ENCODE measurements around the gene UBE2D3. TPM values are rescaled to one million over a fixed set of nuclear protein-coding genes. Genes with fewer than 3 reads are reported as not detected.
"Not testable (repeated sequence)": the region's sequence is repeated elsewhere in the genome, so short reads cannot be mapped to it uniquely, and the experiment has no call there.

UBE2D3 gene
- 262 TPM for total RNA-seq
- polyA plus RNA-seq (ENCODE audit: insufficient read depth in 1 of 8, insufficient read length in 8 of 8, low replicate concordance in 1 of 8): 100 to 1,000 TPM; 216 to 281 (median 261) TPM
- long read RNA-seq, donor 1, transcript UBE2D3-210 (8 exons, 3,990 nt): major isoform, 22 of 36 reads
- long read RNA-seq, donor 1, partial matches to known transcripts: 12 of 36 reads
- long read RNA-seq, donor 1, other reads (novel, unspliced or antisense): 0 of 36 reads
- long read RNA-seq, donor 2, transcript UBE2D3-210 (8 exons, 3,990 nt): major isoform, 7 of 9 reads
- long read RNA-seq, donor 2, partial matches to known transcripts: 0 of 9 reads
- long read RNA-seq, donor 2, other reads (novel, unspliced or antisense): 0 of 9 reads
- long read RNA-seq, donor 3, transcript UBE2D3-207 (8 exons, 2,368 nt): minor isoform, 15 of 84 reads
- long read RNA-seq, donor 3, transcript UBE2D3-208 (8 exons, 2,227 nt): minor isoform, 7 of 84 reads
- long read RNA-seq, donor 3, transcript UBE2D3-210 (8 exons, 3,990 nt): major isoform, 38 of 84 reads
- long read RNA-seq, donor 3, partial matches to known transcripts: 14 of 84 reads
- long read RNA-seq, donor 3, other reads (novel, unspliced or antisense): 5 of 84 reads
- long read RNA-seq, donor 4, transcript UBE2D3-210 (8 exons, 3,990 nt): major isoform, 21 of 58 reads
- long read RNA-seq, donor 4, partial matches to known transcripts: 27 of 58 reads
- long read RNA-seq, donor 4, other reads (novel, unspliced or antisense): 0 of 58 reads
- long read RNA-seq, donor 5, full-length matches to known transcripts: 127 of 287 reads
- long read RNA-seq, donor 5, partial matches to known transcripts: 69 of 287 reads
- long read RNA-seq, donor 5, other reads (novel, unspliced or antisense): 91 of 287 reads
- long read RNA-seq, donor 6, full-length matches to known transcripts: 82 of 218 reads
- long read RNA-seq, donor 6, partial matches to known transcripts: 127 of 218 reads
- long read RNA-seq, donor 6, other reads (novel, unspliced or antisense): 9 of 218 reads
- long read RNA-seq, donor 7, full-length matches to known transcripts: 101 of 128 reads
- long read RNA-seq, donor 7, partial matches to known transcripts: 27 of 128 reads
- long read RNA-seq, donor 7, other reads (novel, unspliced or antisense): 0 of 128 reads
- long read RNA-seq, donor 8, full-length matches to known transcripts: 48 of 68 reads
- long read RNA-seq, donor 8, partial matches to known transcripts: 11 of 68 reads
- long read RNA-seq, donor 8, other reads (novel, unspliced or antisense): 9 of 68 reads
- long read RNA-seq, donor 9, transcript UBE2D3-207 (8 exons, 2,368 nt): minor isoform, 7 of 124 reads
- long read RNA-seq, donor 9, transcript UBE2D3-210 (8 exons, 3,990 nt): major isoform, 30 of 124 reads
- long read RNA-seq, donor 9, partial matches to known transcripts: 39 of 124 reads
- long read RNA-seq, donor 9, other reads (novel, unspliced or antisense): 40 of 124 reads
- long read RNA-seq, donor 10, transcript UBE2D3-210 (8 exons, 3,990 nt): major isoform, 70 of 142 reads
- long read RNA-seq, donor 10, transcript UBE2D3-208 (8 exons, 2,227 nt): minor isoform, 9 of 142 reads
- long read RNA-seq, donor 10, transcript UBE2D3-207 (8 exons, 2,368 nt): minor isoform, 19 of 142 reads
- long read RNA-seq, donor 10, partial matches to known transcripts: 30 of 142 reads
- long read RNA-seq, donor 10, other reads (novel, unspliced or antisense): 5 of 142 reads
- long read RNA-seq, donor 11, transcript UBE2D3-210 (8 exons, 3,990 nt): major isoform, 57 of 143 reads
- long read RNA-seq, donor 11, transcript UBE2D3-207 (8 exons, 2,368 nt): minor isoform, 10 of 143 reads
- long read RNA-seq, donor 11, partial matches to known transcripts: 52 of 143 reads
- long read RNA-seq, donor 11, other reads (novel, unspliced or antisense): 13 of 143 reads

- Histone ChIP-seq H3K4me1 (ENCODE audit: control insufficient read depth, insufficient read depth, low read length) (peaks cover 3% of the 10 kb centered on the region), H3K9me3 (replicated peaks; ENCODE audit: control insufficient read depth, low read depth, low read length) (no peaks in the 10 kb centered on the region), H3K36me3 (ENCODE audit: control insufficient read depth, insufficient read depth, low read length) (peaks cover 8% of the 10 kb centered on the region), H3K27ac (ENCODE audit: low read length) (peak within 1 kb of the TSS; percentile 100), H3K4me3 (ENCODE audit: low read length) (peak within 1 kb of the TSS; percentile 88), H3K27me3 (ENCODE audit: control insufficient read depth, insufficient read depth, low read length) (no peaks in the 10 kb centered on the region)
- under 1% methylated on average over 62 of the region's 73 CpGs for WGBS (ENCODE audit: insufficient coverage)
- DNase-seq: peak; percentile 97
Measured at GRCh38 chr4:102826890-102827673, at the start of gene UBE2D3. UBE2D3 (minus strand) TSS chr4:102827551; CDS start chr4:102826508, 1,043 bp downstream.

- 89% methylated on average over 1 of the region's 2 CpGs for WGBS (ENCODE audit: insufficient coverage)
- Histone ChIP-seq H3K4me3 (ENCODE audit: low read length) (no peak overlapping the region), H3K36me3 (ENCODE audit: control insufficient read depth, insufficient read depth, low read length) (peaks cover 7% of the 10 kb centered on the region), H3K27me3 (ENCODE audit: control insufficient read depth, insufficient read depth, low read length) (no peaks in the 10 kb centered on the region), H3K4me1 (ENCODE audit: control insufficient read depth, insufficient read depth, low read length) (peaks cover 8% of the 10 kb centered on the region), H3K9me3 (replicated peaks; ENCODE audit: control insufficient read depth, low read depth, low read length) (no peaks in the 10 kb centered on the region), H3K27ac (ENCODE audit: low read length) (no peak overlapping the region)
- peak; percentile 6 for DNase-seq
Measured at GRCh38 chr4:102871772-102872171, 44.4 kb upstream of the UBE2D3 start.

DNA sequence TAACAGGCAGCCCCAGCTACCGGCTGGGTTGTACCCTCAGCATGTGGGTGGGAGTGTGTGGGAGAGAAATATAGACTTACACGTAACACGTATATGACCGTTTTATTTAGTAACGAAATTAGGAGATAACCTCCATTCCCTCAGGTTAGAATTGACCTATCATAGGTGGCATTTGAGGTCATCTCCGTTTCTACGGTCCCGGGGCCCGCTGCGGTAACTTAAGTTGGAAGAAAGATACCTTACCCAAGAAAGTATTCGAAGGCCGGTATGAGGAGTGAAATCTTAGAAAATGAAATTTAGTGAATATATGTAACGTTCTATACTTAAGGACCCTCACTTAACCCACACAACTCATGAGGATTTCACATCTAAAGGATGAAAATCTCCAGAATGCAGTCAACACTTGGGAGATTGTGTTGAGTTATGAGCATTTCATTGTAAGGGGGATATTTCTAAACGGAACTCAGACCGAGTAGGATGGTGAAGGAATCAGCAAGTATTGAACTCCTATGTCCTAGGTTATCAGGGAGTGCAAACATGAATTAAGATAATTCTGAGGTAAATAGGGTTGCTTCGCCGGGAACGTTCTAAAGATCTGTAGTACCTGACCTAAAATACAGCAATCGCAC lies 42.3 kb upstream of the UBE2D3 start:
- Histone ChIP-seq H3K9me3 (replicated peaks; ENCODE audit: control insufficient read depth, low read depth, low read length) (no peaks in the 10 kb centered on the region), H3K4me1 (ENCODE audit: control insufficient read depth, insufficient read depth, low read length) (peaks cover 8% of the 10 kb centered on the region), H3K4me3 (ENCODE audit: low read length) (peak overlapping the region; percentile 75), H3K36me3 (ENCODE audit: control insufficient read depth, insufficient read depth, low read length) (peaks cover 5% of the 10 kb centered on the region), H3K27me3 (ENCODE audit: control insufficient read depth, insufficient read depth, low read length) (no peaks in the 10 kb centered on the region), H3K27ac (ENCODE audit: low read length) (peak overlapping the region; percentile 97)
- no peak for DNase-seq
- 17% methylated on average over 2 of the region's 19 CpGs for WGBS (ENCODE audit: insufficient coverage)

- Histone ChIP-seq H3K27ac (ENCODE audit: low read length) (peak within 1 kb of the TSS; percentile 97), H3K36me3 (ENCODE audit: control insufficient read depth, insufficient read depth, low read length) (peaks cover 2% of the 10 kb centered on the region), H3K27me3 (ENCODE audit: control insufficient read depth, insufficient read depth, low read length) (no peaks in the 10 kb centered on the region), H3K4me3 (ENCODE audit: low read length) (peak within 1 kb of the TSS; percentile 75), H3K9me3 (replicated peaks; ENCODE audit: control insufficient read depth, low read depth, low read length) (no peaks in the 10 kb centered on the region), H3K4me1 (ENCODE audit: control insufficient read depth, insufficient read depth, low read length) (peaks cover 8% of the 10 kb centered on the region)
- under 1% methylated on average over 59 of the region's 71 CpGs for WGBS (ENCODE audit: insufficient coverage)
- DNase-seq: peak; percentile 97
Measured at GRCh38 chr4:102868781-102869568, 41.6 kb upstream of the UBE2D3 start, which contains the start of gene CISD2. CISD2 (plus strand) TSS chr4:102868992; CDS start chr4:102869085, 93 bp downstream.

GRCh38 chr4:102868153-102868780 lies 40.9 kb upstream of the UBE2D3 start:
- Histone ChIP-seq H3K4me1 (ENCODE audit: control insufficient read depth, insufficient read depth, low read length) (peaks cover 8% of the 10 kb centered on the region), H3K4me3 (ENCODE audit: low read length) (peak overlapping the region; percentile 75), H3K27ac (ENCODE audit: low read length) (peak overlapping the region; percentile 97), H3K27me3 (ENCODE audit: control insufficient read depth, insufficient read depth, low read length) (no peaks in the 10 kb centered on the region), H3K9me3 (replicated peaks; ENCODE audit: control insufficient read depth, low read depth, low read length) (no peaks in the 10 kb centered on the region), H3K36me3 (ENCODE audit: control insufficient read depth, insufficient read depth, low read length) (no peaks in the 10 kb centered on the region)
- 36% methylated on average over 5 of the region's 23 CpGs for WGBS (ENCODE audit: insufficient coverage)
- no peak for DNase-seq

DNA sequence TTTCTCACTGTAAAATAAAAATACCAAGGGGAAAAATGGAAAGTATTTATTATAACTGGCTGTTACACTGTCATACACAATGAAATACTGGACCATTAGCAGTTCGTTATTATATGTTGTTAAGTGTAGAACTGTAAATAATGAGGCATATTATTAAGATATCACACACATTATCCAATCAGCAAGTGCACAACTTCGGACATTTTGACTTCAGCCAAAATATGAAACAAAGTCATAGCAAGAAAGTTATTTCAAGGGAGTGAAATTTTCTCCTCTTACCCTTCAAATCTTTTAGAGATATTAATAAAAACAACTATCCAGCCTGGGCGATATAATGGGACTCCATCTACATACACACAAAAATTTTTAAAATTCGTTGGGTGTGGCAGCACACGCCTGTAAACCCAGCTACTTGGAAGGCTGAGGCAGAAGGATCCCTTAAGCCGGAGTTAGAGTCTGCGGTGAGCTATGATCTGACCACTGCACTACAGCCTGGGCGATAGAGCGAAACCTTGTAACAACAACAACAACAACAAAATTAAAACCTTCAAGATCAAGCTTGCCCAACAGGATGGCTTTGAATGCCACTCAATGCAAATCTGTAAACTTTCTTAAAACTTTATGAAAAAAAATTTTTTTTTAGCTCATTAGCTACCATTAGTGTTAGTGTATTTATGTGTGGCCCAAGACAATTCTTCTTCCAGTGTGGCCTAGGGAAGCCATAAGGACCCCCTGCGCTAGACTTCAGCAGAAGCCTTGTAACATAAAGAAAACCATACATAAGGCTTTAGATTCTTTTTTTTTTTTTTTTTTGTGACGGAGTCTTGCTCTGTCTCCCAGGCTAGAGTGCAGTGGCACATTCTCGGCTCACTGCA lies 40.2 kb upstream of the UBE2D3 start:
- no peaks in the 10 kb centered on the region for H3K36me3 ChIP-seq (ENCODE audit: control insufficient read depth, insufficient read depth, low read length)
- no peak for DNase-seq
- 93% methylated on average over 6 of the region's 12 CpGs for WGBS (ENCODE audit: insufficient coverage)
- peak overlapping the region; percentile 97 for H3K27ac ChIP-seq (ENCODE audit: low read length)
- peaks cover 8% of the 10 kb centered on the region for H3K4me1 ChIP-seq (ENCODE audit: control insufficient read depth, insufficient read depth, low read length)
- peak overlapping the region; percentile 75 for H3K4me3 ChIP-seq (ENCODE audit: low read length)
- no peaks in the 10 kb centered on the region for H3K27me3 ChIP-seq (ENCODE audit: control insufficient read depth, insufficient read depth, low read length)
- H3K9me3 ChIP-seq (replicated peaks; ENCODE audit: control insufficient read depth, low read depth, low read length): no peaks in the 10 kb centered on the region

- DNase-seq; H3K4me1 ChIP-seq (ENCODE audit: control insufficient read depth, insufficient read depth, low read length); H3K4me3 ChIP-seq (ENCODE audit: low read length); H3K9me3 ChIP-seq (replicated peaks; ENCODE audit: control insufficient read depth, low read depth, low read length); H3K27ac ChIP-seq (ENCODE audit: low read length); H3K27me3 ChIP-seq (ENCODE audit: control insufficient read depth, insufficient read depth, low read length); H3K36me3 ChIP-seq (ENCODE audit: control insufficient read depth, insufficient read depth, low read length): not testable (repeated sequence)
- WGBS (ENCODE audit: insufficient coverage): no CpG with 5 or more reads among the region's 5 CpGs
Measured at GRCh38 chr4:102865327-102865726, 38.0 kb upstream of the UBE2D3 start.
